Endothelial cell (in vitro differentiated cells): Measurements from ENCODE around the gene GTF2H4. TPM values are rescaled to one million over a fixed set of nuclear protein-coding genes. Genes with fewer than 3 reads are reported as not detected.

Experiments used
- DNase-seq: peaks from one replicate; pipeline ENCODE4 v3.0.0; 2021; ENCODE audit warnings: low spot score
- H3K27ac Mint-ChIP-seq: one replicate; pipeline ENCODE4 v1.8.0; 2021; ENCODE audit warnings: mixed read lengths, inconsistent platforms; ENCODE audit not compliant: unreplicated experiment
- H3K27me3 Mint-ChIP-seq: one replicate; pipeline ENCODE4 v1.8.0; 2021; ENCODE audit warnings: mild to moderate bottlenecking, moderate library complexity, mixed read lengths, inconsistent platforms; ENCODE audit not compliant: unreplicated experiment
- H3K36me3 Mint-ChIP-seq: one replicate; pipeline ENCODE4 v1.8.0; 2021; ENCODE audit warnings: mild to moderate bottlenecking, low read depth, mixed read lengths, inconsistent platforms; ENCODE audit not compliant: unreplicated experiment
- H3K4me1 Mint-ChIP-seq: one replicate; pipeline ENCODE4 v1.8.0; 2021; ENCODE audit warnings: mild to moderate bottlenecking, mixed read lengths, inconsistent platforms; ENCODE audit not compliant: unreplicated experiment
- H3K4me3 Mint-ChIP-seq: one replicate; pipeline ENCODE4 v1.8.0; 2021; ENCODE audit warnings: mild to moderate bottlenecking, mixed read lengths, inconsistent platforms; ENCODE audit not compliant: unreplicated experiment
- H3K9me3 Mint-ChIP-seq: one replicate; pipeline ENCODE4 v1.8.0; 2021; ENCODE audit warnings: mixed read lengths, inconsistent platforms; ENCODE audit not compliant: unreplicated experiment
- total RNA-seq: library from RNA; stranded (reverse); fragmentation: NEBNext Ultra II Directional; extraction: Animal tissue kit (Norgen Biotek cat#: 25700); gene quantifications from one replicate; pipeline ENCODE4 v1.2.1, GENCODE V29; 2021; ENCODE audit not compliant: unreplicated experiment
- TF ChIP-seq, protein P1 (sequence below): fragments of 200-600 bp; sonication (generic); IDR thresholded peaks from one replicate; pipeline ENCODE4 v1.5.0; 2021; ENCODE audit warnings: antibody characterized with exemption; ENCODE audit not compliant: unreplicated experiment

Gene GTF2H4
- total RNA-seq, 1 donor from 2014 or later, result 47.6 TPM

DNA sequence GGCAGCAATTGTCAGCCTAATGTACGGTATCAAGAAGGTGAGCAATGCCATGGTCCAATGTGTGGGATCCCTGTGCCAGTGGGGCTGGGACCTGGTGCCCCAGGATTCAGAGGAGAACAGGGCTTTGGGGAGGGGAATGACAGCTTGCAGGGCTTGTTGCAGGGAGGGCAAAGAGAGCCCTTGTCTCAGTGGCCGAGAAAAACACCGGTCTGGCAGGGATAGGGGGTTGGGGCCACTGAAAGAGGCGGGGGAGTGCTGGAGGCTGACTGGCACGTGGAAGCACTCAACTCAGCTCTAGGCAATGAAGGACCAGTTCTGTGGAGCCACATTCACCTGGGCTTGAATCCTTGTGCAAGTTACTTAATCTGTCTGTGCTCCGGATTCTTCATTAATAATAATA, 29.3 kb downstream of the GTF2H4 start:
- Mint-ChIP-seq H3K36me3 (no peaks in the 10 kb centered on the region), H3K27ac (no peak overlapping the region), H3K9me3 (no peaks in the 10 kb centered on the region)

DNA sequence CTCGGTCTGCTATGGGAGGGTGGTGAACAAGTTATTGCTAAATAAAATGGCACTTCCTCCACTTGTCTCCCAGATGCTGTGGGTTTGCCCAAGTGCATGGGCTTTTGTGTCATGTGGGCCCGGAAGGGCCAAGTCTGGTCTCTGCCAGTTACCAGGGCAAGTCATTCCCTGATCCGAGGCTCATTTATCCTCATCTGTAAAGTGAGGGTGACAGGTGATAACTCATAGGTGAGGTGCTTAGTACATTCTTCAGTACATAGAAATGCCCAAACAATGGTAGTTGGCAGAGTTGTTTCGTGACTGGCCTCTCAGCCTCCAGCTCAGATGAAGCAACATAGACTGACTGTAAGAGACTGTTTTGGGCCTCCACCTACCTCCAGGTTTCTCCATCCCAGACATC, 30.7 kb downstream of the GTF2H4 start:
- H3K9me3 Mint-ChIP-seq, result no peaks in the 10 kb centered on the region
- H3K27ac Mint-ChIP-seq, result no peak overlapping the region
- TF ChIP-seq, protein P1, sequence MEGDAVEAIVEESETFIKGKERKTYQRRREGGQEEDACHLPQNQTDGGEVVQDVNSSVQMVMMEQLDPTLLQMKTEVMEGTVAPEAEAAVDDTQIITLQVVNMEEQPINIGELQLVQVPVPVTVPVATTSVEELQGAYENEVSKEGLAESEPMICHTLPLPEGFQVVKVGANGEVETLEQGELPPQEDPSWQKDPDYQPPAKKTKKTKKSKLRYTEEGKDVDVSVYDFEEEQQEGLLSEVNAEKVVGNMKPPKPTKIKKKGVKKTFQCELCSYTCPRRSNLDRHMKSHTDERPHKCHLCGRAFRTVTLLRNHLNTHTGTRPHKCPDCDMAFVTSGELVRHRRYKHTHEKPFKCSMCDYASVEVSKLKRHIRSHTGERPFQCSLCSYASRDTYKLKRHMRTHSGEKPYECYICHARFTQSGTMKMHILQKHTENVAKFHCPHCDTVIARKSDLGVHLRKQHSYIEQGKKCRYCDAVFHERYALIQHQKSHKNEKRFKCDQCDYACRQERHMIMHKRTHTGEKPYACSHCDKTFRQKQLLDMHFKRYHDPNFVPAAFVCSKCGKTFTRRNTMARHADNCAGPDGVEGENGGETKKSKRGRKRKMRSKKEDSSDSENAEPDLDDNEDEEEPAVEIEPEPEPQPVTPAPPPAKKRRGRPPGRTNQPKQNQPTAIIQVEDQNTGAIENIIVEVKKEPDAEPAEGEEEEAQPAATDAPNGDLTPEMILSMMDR, result no peak
- H3K4me1 Mint-ChIP-seq, result peaks cover 6% of the 10 kb centered on the region
- no peaks in the 10 kb centered on the region for H3K36me3 Mint-ChIP-seq
- no peak overlapping the region for H3K4me3 Mint-ChIP-seq
- DNase-seq, result no peak
- H3K27me3 Mint-ChIP-seq, result peaks cover 8% of the 10 kb centered on the region

More for the DNA sequence above, 29.3 kb downstream of the GTF2H4 start:
- TF ChIP-seq, protein P1, result no peak
- Mint-ChIP-seq H3K4me3 (no peak overlapping the region), H3K4me1 (peaks cover 6% of the 10 kb centered on the region), H3K27me3 (peaks cover 5% of the 10 kb centered on the region)
- DNase-seq, result no peak

DNA sequence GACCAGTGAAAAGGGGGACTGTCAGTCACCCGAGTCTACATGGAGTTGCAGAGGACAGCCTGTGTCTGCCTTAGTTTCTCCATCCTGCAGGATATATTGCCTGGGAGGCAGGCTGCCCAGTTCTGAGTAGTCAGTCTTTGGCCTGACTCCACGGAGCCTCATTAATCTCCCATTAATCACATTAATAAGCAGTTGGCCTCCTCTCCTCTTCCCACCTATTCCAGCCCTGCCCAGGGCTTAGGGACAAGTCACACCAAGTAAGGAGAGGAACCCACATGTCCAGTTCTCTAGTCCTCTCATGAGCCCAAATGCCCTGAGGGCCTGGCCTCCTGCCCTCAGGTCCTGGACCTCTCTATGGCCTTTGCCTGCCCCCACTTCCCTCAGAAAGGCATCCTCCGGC, 31.5 kb downstream of the GTF2H4 start:
- Mint-ChIP-seq H3K36me3 (no peaks in the 10 kb centered on the region), H3K27ac (no peak overlapping the region), H3K4me1 (peaks cover 6% of the 10 kb centered on the region), H3K4me3 (no peak overlapping the region), H3K9me3 (no peaks in the 10 kb centered on the region), H3K27me3 (peaks cover 8% of the 10 kb centered on the region)
- TF ChIP-seq, protein P1, result no peak
- DNase-seq, result no peak

DNA sequence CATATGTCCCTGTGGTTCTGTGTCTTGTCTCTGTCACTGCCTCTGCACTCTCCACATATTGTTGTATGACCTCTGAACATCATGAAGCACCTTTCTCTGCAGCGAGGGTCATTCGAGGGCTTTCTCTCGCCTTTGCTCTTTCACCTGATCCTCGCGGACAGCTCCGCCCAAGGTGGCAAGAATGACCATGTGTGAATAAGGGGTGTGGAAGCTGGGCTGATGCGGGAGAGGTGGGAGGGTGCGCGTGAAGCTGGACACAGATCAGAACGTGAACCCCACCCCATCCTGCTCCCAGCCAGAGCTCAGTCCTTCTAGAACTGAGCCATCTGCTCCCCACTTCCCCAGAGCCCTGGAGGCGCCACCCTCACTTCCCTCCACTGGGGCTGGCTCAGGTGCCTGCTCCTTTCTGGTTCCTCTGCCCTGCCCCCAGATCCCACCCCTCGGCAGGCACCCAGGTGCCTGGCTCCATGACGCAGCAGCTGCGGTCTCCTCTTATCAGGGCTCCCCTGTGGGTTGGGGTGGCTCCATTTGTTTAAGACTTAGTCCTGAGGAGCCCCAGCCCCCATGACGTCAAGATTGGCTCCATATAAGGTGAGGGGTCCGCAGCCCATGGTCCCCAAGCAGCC, 32.5 kb downstream of the GTF2H4 start, which contains the start of gene MUCL3:
Gene MUCL3 (plus strand): TSS at position 613 of the 626 bp plus-strand sequence. CDS start 27 bp downstream, outside the sequence.
- TF ChIP-seq, protein P1, result no peak
- Mint-ChIP-seq H3K36me3 (no peaks in the 10 kb centered on the region), H3K4me3 (no peak within 1 kb of the TSS), H3K9me3 (no peaks in the 10 kb centered on the region), H3K27me3 (peaks cover 8% of the 10 kb centered on the region), H3K27ac (no peak within 1 kb of the TSS), H3K4me1 (peaks cover 6% of the 10 kb centered on the region)
- no peak for DNase-seq

DNA sequence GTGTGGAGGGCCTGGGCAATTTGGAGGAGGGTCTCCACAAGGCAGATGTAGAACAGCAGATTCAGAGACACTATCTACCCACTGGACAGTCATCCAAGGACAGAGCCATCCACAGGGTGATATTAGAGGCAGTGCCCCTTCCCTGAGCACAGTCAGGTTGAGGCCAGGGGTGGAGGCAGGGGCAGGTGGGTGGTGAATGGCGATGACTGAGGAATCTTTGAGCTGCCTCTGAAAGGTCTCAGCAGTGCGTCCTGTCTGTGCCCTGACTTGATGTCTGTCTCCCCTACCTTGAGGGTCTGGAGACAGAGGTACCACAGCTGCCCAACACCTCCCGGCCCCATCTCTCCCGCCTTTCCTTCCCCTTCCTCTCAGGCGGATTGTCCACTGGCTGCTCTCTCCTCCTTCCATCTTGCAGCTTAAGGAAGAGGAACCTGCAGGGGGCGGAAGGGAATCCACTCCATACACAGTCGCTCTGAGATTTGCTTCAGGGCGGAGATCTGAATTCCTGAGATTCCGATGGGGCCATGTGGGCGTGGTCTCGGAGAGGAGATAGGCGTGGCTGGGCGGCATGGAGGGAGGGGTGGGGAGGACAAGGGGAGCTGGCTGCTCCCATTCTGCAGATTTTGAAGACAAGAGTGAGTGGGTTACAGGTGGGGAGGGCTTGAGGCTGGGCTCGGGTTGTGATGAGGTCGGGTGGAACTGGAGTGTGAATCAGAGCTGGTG, 34.5 kb downstream of the GTF2H4 start:
- Mint-ChIP-seq H3K4me3 (no peak overlapping the region), H3K27me3 (peaks cover 8% of the 10 kb centered on the region), H3K27ac (no peak overlapping the region), H3K4me1 (peaks cover 3% of the 10 kb centered on the region), H3K9me3 (no peaks in the 10 kb centered on the region), H3K36me3 (no peaks in the 10 kb centered on the region)
- TF ChIP-seq, protein P1, result no peak
- DNase-seq, result peak; percentile 64
